PC-3 (cell line): ENCODE measurements around the gene KPNA2.
"Not testable (repeated sequence)": the region's sequence is repeated elsewhere in the genome, so short reads cannot be mapped to it uniquely, and the experiment has no call there.

Source experiments
- CTCF ChIP-seq: fragments of 300-600 bp; sonication (generic); conservative IDR thresholded peaks from 2 replicates; pipeline ENCODE4 v1.5.1; 2017; ENCODE audit warnings: antibody characterized with exemption, low read depth, mild to moderate bottlenecking, low read length
- EZH2 ChIP-seq: fragments of 300-600 bp; sonication (generic); IDR thresholded peaks from one replicate; pipeline ENCODE4 v1.6.1; 2017; ENCODE audit warnings: antibody characterized with exemption, mild to moderate bottlenecking, low read length; ENCODE audit not compliant: unreplicated experiment
- EZH2phosphoT487 ChIP-seq: fragments of 300-600 bp; sonication (generic); IDR thresholded peaks from 2 replicates; pipeline ENCODE4 v1.6.1; 2018; ENCODE audit warnings: mild to moderate bottlenecking, antibody characterized with exemption, low read length, borderline replicate concordance

DNA sequence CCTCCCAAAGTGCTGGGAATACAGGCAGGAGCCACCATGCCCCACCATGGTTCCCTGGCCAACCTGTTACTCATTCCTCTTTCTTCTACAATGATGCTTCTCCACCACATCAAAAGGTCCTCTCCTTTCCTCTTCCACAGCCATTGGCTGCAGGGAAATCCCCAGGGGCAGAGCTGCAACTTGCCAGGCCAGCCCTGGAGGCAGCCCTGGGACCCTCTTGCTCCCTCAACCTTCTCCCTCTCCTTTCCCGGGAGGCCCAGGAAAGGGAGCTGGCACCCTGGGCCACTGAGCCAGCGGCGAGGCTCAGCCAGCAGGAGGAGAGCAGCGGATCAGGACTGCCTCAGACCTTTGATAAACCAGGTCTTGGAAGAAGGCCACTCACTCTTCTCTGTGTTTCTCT is 51.1 kb downstream of the KPNA2 start:
- not testable (repeated sequence) for TF ChIP-seq CTCF, EZH2, EZH2phosphoT487
